ENCODE data around the gene MAGEF1.

Gene MAGEF1

DNA sequence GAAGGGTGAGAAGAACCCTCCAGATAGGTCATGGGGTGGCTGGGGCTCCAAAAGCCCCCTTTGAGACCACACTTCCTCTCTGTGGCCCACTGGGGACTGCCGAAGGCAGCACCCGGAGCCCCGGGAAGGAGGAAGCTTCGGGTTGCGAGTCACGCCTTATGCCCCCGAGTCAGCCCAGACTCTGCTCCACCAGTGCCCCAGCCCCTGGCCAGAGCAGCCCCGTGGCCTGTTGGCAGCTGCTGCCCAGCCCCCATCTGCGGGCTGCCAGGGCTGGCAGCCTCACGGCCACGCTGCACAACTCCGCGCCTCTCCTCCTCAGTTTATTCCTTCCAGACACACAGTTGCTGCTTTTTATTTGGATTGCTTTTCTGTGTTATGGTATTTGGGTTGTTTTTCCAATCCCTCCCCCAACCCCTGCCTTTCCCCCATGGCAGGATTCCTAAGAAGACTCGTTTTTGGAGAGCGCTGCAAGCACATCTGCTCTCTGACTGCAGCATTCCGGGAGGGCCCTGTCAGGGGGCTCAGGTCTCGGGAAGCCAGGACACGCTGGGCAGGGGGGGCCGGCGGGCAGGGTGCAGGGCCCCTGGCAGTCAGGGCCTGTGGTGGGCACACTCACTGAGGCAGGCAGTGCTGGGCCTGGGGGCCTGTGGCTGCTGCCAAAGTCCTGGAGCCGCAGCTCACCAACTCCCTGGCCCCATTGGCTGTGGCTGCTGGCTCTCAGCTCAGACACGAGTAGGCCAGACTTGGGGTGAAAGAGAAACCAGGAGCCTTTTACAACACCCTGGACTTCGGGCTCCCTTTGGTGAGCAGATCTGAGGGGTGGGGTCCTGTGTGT lies 20.2 kb downstream of the MAGEF1 start:
- H3K9me3 ChIP-seq (ENCODE audit: low read length), result no peaks in the 10 kb centered on the region
- H3K36me3 ChIP-seq (ENCODE audit: insufficient read depth, low read length), result no peaks in the 10 kb centered on the region
- peak overlapping the region; percentile 2; the same call in 1 of the 2 replicates for H3K4me2 ChIP-seq (ENCODE audit: low read length)
- 0 out of 2 replicates have a peak, but pooled peaks cover 3% of the 10 kb centered on the region for H3K27me3 ChIP-seq (ENCODE audit: insufficient read depth, low read length)
- no peaks in the 10 kb centered on the region for H3F3A ChIP-seq (ENCODE audit: insufficient read depth, low read length)
- H3K79me2 ChIP-seq (ENCODE audit: insufficient read depth, low read length), result no peaks in the 10 kb centered on the region
- no peak overlapping the region for H3K9ac ChIP-seq (ENCODE audit: low read length)
- no peak overlapping the region for H3K27ac ChIP-seq (ENCODE audit: low read depth, low read length, poor library complexity, severe bottlenecking)
- no peak overlapping the region for H2AFZ ChIP-seq (ENCODE audit: low read length)
- peaks cover 13% of the 10 kb centered on the region for H3K4me1 ChIP-seq (ENCODE audit: insufficient read depth, low read length, severe bottlenecking)
- no peaks in the 10 kb centered on the region for H4K20me1 ChIP-seq (ENCODE audit: insufficient read depth, low read length)
- no peak overlapping the region for H3K4me3 ChIP-seq (ENCODE audit: low read depth, low read length, poor library complexity, severe bottlenecking)
- no peak for TF ChIP-seq EZH2 (IDR thresholded peaks at IDR 0.05; ENCODE audit: borderline replicate concordance, low read length)
- TF ChIP-seq, protein P1, sequence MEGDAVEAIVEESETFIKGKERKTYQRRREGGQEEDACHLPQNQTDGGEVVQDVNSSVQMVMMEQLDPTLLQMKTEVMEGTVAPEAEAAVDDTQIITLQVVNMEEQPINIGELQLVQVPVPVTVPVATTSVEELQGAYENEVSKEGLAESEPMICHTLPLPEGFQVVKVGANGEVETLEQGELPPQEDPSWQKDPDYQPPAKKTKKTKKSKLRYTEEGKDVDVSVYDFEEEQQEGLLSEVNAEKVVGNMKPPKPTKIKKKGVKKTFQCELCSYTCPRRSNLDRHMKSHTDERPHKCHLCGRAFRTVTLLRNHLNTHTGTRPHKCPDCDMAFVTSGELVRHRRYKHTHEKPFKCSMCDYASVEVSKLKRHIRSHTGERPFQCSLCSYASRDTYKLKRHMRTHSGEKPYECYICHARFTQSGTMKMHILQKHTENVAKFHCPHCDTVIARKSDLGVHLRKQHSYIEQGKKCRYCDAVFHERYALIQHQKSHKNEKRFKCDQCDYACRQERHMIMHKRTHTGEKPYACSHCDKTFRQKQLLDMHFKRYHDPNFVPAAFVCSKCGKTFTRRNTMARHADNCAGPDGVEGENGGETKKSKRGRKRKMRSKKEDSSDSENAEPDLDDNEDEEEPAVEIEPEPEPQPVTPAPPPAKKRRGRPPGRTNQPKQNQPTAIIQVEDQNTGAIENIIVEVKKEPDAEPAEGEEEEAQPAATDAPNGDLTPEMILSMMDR (IDR thresholded peaks at IDR 0.05; ENCODE audit: low read length), result no peak
- no peaks in the 10 kb centered on the region for H3K9me2 ChIP-seq (ENCODE audit: low read depth, low read length)

DNA sequence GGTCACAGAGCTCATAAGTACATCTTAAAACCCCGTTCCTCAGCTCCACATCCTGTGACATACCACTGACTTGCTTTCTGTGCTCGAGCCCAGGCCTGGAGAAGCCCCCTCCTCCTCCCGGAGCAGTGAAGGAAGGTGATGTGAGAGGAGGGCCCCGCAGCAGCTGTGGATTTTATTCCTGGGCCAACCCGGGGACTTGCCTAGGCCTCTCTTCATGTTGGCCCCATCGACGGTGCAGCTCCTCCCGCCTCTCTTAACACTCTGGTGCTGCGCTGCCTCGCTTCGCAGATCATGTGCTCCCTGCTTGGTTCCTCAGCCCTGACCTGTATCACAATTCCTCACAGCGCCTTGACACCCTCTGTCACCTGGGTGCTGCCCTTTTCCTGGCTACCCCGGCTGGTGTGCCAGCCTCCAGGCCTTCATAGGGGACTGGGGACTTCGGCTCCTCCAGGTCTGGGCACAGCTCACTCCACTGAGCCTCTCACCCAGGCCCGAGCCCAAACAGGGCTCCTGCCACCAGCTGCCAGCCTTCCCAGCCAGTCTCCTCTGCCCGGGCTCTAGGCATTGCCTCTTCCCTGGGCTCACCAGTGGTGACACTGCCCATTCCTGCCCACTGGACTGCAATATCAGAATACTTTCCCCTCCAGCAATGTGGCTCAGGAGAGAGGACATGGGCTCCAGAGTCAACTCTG lies 21.5 kb downstream of the MAGEF1 start:
- Histone ChIP-seq H3K27me3 (ENCODE audit: insufficient read depth, low read length) (peaks cover 11% of the 10 kb centered on the region; the same call in 1 of the 2 replicates), H3K27ac (ENCODE audit: low read depth, low read length, poor library complexity, severe bottlenecking) (no peak overlapping the region), H3K36me3 (ENCODE audit: insufficient read depth, low read length) (no peaks in the 10 kb centered on the region), H3K79me2 (ENCODE audit: insufficient read depth, low read length) (no peaks in the 10 kb centered on the region), H3K9me3 (ENCODE audit: low read length) (no peaks in the 10 kb centered on the region), H3K4me1 (ENCODE audit: insufficient read depth, low read length, severe bottlenecking) (peaks cover 13% of the 10 kb centered on the region), H3K9me2 (ENCODE audit: low read depth, low read length) (no peaks in the 10 kb centered on the region), H3F3A (ENCODE audit: insufficient read depth, low read length) (no peaks in the 10 kb centered on the region), H2AFZ (ENCODE audit: low read length) (no peak overlapping the region), H3K9ac (ENCODE audit: low read length) (no peak overlapping the region), H3K4me3 (ENCODE audit: low read depth, low read length, poor library complexity, severe bottlenecking) (no peak overlapping the region), H4K20me1 (ENCODE audit: insufficient read depth, low read length) (no peaks in the 10 kb centered on the region), H3K4me2 (ENCODE audit: low read length) (no peak overlapping the region)
- TF ChIP-seq, protein P1 (IDR thresholded peaks at IDR 0.05; ENCODE audit: low read length), result no peak
- TF ChIP-seq EZH2 (IDR thresholded peaks at IDR 0.05; ENCODE audit: borderline replicate concordance, low read length), result no peak

DNA sequence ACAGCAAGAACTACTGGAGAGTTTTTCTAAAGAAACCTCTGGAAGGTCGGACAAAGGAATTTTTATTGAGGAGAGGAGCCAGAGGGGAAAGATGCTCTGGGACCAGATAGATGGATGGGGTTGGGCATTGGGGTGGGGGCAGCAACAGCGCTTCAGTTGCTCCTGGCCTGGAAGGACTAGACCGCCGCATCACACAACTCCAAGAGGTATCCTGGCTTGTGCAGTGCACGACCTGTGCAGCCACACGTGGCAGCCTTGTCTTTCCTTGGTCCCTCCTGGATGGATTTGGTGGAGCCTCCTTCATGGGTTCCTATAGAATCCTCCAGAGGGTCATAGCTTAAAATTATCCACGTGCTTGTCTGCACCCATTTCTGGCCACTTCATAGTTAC lies 23.0 kb downstream of the MAGEF1 start:
- H3K4me2 ChIP-seq (ENCODE audit: low read length), result no peak overlapping the region
- H3K9me3 ChIP-seq (ENCODE audit: low read length), result no peaks in the 10 kb centered on the region
- H2AFZ ChIP-seq (ENCODE audit: low read length), result no peak overlapping the region
- H3K4me1 ChIP-seq (ENCODE audit: insufficient read depth, low read length, severe bottlenecking), result peaks cover 13% of the 10 kb centered on the region
- TF ChIP-seq, protein P1 (IDR thresholded peaks at IDR 0.05; ENCODE audit: low read length), result no peak
- H3K27me3 ChIP-seq (ENCODE audit: insufficient read depth, low read length), result peaks cover 13% of the 10 kb centered on the region
- no peaks in the 10 kb centered on the region for H3K79me2 ChIP-seq (ENCODE audit: insufficient read depth, low read length)
- H3K36me3 ChIP-seq (ENCODE audit: insufficient read depth, low read length), result no peaks in the 10 kb centered on the region
- H3F3A ChIP-seq (ENCODE audit: insufficient read depth, low read length), result no peaks in the 10 kb centered on the region
- H3K9me2 ChIP-seq (ENCODE audit: low read depth, low read length), result no peaks in the 10 kb centered on the region
- H3K4me3 ChIP-seq (ENCODE audit: low read depth, low read length, poor library complexity, severe bottlenecking), result no peak overlapping the region
- no peak overlapping the region for H3K27ac ChIP-seq (ENCODE audit: low read depth, low read length, poor library complexity, severe bottlenecking)
- no peaks in the 10 kb centered on the region for H4K20me1 ChIP-seq (ENCODE audit: insufficient read depth, low read length)
- no peak overlapping the region for H3K9ac ChIP-seq (ENCODE audit: low read length)

Measured in OCI-LY1 (cell line).